Activated CD8-positive, alpha-beta memory T cell treated with anti-CD3 and anti-CD28 coated beads for 36 hours (primary cell): Measurements from ENCODE around the gene SLC6A1. TPM values are rescaled to one million over a fixed set of nuclear protein-coding genes. Genes with fewer than 3 reads are reported as not detected.

Experiments
- CTCF ChIA-PET: fragments of 350-600 bp; sonication (Branson Sonifier 250); formaldehyde crosslinking; loops from one replicate; lab custom pipeline; 2021; ENCODE audit warnings: antibody characterized with exemption; lab: Charles Lee
- POLR2A ChIA-PET: fragments of 350-600 bp; sonication (Branson Sonifier 250); formaldehyde crosslinking; loops from one replicate; lab custom pipeline; 2021; ENCODE audit warnings: antibody characterized with exemption; lab: Charles Lee
- total RNA-seq, 2 experiments: library from RNA; stranded (reverse); gene quantifications; one replicate each; pipeline ENCODE4 v1.2.3, GENCODE V29; 2021

SLC6A1 gene
- total RNA-seq: not detected

- ChIA-PET CTCF (no interaction called here), POLR2A (no interaction called here)
These were observed at the start of gene SLC6A1 for GRCh38 chr3:10992017-10992942. SLC6A1 (plus strand) TSS chr3:10992748; CDS start chr3:11017212, 24,464 bp downstream.

GRCh38 chr3:10944866-10945265 is 47.7 kb upstream of the SLC6A1 start:
- CTCF ChIA-PET: interaction anchor here (1.0 to 1.7 kb wide), 2 partner anchors 33 to 390 kb away, joined by 3 to 5 read pairs; no protein-coding TSS in a partner anchor
- POLR2A ChIA-PET: no interaction called here

GRCh38 chr3:10945683-10946287 is 46.8 kb upstream of the SLC6A1 start:
- POLR2A ChIA-PET: no interaction called here
- CTCF ChIA-PET: interaction anchor here (0.6 to 1.7 kb wide), 4 partner anchors 17 to 389 kb away, joined by 3 to 6 read pairs (median 4); no protein-coding TSS in a partner anchor

DNA sequence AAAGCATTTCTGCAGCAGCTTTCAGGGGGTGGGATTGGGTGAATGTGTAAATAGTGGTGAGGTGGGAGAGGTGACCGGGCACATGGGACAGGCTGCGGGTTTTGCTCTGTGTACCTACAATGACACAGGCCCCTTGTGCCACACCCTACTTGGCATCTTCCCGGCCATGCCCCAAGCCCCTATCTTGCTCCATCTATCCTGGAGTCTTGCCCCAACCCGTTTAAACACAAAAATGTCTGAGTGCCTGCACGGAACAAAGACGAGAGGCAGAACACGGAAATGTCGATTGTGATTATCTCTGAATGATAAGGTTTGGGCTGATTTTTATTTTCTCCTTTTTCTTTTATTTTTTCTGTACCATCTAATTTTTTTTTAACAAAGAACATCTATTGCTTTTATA is 46.0 kb upstream of the SLC6A1 start:
- ChIA-PET CTCF (interaction anchor here (1.5 kb wide), 1 partner anchor 112 kb away, joined by 6 read pairs; no protein-coding TSS in a partner anchor), POLR2A (no interaction called here)

DNA sequence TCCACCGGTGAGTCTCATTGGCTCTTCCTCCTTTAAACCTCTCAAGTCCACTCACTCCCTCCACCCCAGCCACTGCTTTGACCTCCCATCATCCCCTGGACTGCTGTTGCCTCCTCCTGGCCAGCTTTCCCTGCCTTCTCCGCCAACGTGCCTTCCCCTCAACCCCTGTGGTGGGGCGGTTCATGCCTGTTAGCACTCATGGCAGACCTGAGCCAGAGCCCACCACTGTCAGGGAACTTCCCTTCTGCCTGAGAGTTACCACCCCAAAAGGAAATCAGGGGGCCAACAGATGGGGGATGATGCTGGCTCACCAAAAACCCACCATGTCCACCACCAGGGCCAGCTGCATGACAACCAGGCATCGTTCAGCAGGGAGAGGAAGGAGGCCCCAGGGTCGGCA is 44.2 kb upstream of the SLC6A1 start:
- CTCF ChIA-PET: no interaction called here
- POLR2A ChIA-PET: no interaction called here

GRCh38 chr3:10949197-10949596 is 43.4 kb upstream of the SLC6A1 start:
- CTCF ChIA-PET: no interaction called here
- POLR2A ChIA-PET: no interaction called here

GRCh38 chr3:10950476-10951294 is 41.9 kb upstream of the SLC6A1 start:
- ChIA-PET POLR2A (no interaction called here), CTCF (no interaction called here)

- POLR2A ChIA-PET: no interaction called here
- CTCF ChIA-PET: no interaction called here
These were observed 41.1 kb upstream of the SLC6A1 start for GRCh38 chr3:10951295-10951926.

GRCh38 chr3:10952525-10952924 is 40.0 kb upstream of the SLC6A1 start:
- POLR2A ChIA-PET: no interaction called here
- CTCF ChIA-PET: no interaction called here

- ChIA-PET CTCF (no interaction called here), POLR2A (no interaction called here)
These were observed 37.8 kb upstream of the SLC6A1 start for GRCh38 chr3:10954740-10955139.

GRCh38 chr3:10955711-10956453 is 36.7 kb upstream of the SLC6A1 start:
- POLR2A ChIA-PET: interaction anchor here (0.5 kb wide), 1 partner anchor 1569 kb away, joined by 4 read pairs; no protein-coding TSS in a partner anchor
- CTCF ChIA-PET: interaction anchor here (1.3 kb wide), 1 partner anchor 14 kb away, joined by 3 read pairs; no protein-coding TSS in a partner anchor

DNA sequence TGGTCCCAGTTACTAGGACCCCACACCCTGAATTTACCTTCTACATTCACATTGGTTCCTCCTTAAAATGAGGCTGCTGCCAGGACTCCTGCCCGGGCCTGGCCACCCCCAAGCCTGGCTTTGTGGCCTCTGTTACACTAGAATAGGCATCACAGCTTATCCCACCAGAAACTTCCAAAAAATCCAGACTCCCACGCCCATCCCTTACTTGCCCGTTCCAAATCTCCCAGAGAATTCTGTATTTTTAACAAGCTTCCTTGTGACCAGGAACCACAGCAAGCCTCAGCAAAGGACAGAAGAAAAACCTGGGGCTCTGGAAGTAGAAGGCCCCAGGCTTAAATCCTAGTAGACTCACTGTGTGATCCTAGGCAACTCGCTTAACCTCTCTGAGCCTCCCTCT is 36.0 kb upstream of the SLC6A1 start:
- ChIA-PET CTCF (interaction anchor here (1.3 kb wide), 1 partner anchor 15 kb away, joined by 3 read pairs; no protein-coding TSS in a partner anchor), POLR2A (no interaction called here)

DNA sequence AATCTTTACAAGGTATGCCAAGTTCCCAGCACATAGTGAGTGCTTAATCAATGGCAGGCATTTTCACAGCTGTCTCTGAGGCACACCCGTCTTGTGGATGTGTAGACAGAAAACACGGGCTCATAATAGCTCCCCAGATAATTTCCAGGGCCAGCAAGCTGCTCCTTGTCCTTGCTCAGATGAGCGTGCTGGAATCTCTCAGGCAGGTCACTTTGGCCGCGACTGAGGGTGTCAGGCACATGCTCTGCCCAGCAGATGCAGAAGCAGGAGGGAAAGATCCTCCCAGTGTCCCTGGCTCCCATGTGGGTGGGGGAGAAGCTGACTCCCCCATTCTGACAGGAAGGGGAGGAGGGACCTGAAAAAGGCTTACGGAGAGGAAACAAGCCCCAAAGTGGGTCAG is 35.6 kb upstream of the SLC6A1 start:
- ChIA-PET CTCF (no interaction called here), POLR2A (no interaction called here)

DNA sequence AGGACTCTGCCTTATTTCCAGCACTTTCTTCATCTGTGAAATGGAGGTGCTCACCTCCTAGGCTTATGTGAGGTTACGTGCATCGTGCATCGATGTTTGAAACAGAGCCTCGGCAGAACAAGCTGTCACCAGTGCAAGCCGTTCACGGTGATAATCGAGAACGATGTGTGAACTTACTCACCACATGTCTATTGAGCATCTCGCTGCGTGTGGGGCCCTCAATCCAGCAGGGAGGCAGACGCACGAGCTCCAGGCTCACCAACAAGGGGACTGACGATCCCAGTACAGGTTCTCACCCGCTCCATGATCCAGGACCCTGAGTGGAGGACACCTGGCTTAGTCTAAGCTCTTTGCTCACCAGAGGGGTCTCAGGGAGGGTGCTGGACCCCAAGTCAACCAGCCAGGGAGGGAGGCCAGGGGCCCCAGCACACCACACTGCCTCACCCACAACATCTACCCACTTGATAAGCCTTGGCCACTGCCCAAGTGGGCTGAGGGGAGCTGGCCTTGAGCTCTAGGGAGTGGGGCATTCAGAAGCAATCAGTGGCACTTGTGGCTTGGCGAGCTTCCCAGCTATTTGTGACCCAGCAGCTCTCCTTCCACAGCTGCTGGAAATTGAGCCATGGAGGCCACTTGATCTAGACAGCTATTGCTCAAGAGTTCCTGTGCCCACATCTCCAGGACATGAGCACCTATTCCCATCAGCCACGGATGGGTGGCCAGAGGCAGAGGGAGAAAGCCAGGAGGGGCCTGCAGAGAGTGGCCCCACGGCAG is 34.4 kb upstream of the SLC6A1 start:
- POLR2A ChIA-PET: no interaction called here
- CTCF ChIA-PET: no interaction called here

DNA sequence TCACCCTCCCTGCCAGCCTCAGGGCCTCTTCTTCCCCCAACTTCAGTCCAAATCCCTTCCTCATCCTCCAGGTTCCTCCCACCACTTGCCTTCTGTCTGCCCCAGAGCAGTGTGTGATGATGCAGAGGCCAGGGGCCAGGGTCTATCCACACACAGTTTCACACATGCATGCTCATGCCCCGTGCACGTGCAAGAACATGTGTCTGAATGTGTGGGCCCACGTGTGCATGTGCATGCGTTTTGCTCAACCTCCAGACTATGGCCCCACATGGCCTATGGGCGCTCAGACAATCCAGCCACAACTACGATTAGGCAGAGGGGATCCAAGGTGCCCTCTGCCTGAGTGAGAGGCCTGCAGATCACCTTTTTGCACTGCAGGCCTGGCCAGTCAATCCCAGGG is 32.3 kb upstream of the SLC6A1 start:
- ChIA-PET CTCF (no interaction called here), POLR2A (no interaction called here)

DNA sequence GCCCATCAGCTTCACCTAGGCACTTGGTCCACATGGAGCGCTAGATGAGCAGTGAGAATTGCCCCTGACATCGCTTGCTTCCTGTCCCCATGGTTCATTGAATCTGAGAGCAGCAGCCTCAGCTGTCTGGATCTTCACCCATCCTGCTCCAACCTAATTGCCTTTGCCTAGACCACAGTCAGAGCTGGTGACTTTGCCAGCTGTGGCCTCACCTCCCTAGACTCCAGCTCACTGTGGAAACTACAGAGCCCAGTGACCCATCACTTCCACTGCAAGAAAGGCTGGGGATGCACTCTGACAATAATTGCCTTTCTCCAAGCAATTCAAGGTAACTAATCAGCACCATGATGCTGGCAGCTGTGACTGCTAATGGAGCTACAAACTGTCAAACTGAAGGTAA is 30.6 kb upstream of the SLC6A1 start:
- POLR2A ChIA-PET: no interaction called here
- CTCF ChIA-PET: no interaction called here

GRCh38 chr3:10962481-10963036 is 30.0 kb upstream of the SLC6A1 start:
- ChIA-PET POLR2A (no interaction called here), CTCF (interaction anchor here (0.7 to 1.0 kb wide), 2 partner anchors 17 to 1020 kb away, joined by 3 to 4 read pairs; no protein-coding TSS in a partner anchor)
